ENCODE measurements around the gene SLC26A1. TPM values are rescaled to one million over a fixed set of nuclear protein-coding genes. Genes with fewer than 3 reads are reported as not detected.
A peak's percentile ranks its signal among the peaks of the same experiment; 100 is the strongest.

Gene SLC26A1
- total RNA-seq, 2 experiments from 2014 or later: not detected

DNA sequence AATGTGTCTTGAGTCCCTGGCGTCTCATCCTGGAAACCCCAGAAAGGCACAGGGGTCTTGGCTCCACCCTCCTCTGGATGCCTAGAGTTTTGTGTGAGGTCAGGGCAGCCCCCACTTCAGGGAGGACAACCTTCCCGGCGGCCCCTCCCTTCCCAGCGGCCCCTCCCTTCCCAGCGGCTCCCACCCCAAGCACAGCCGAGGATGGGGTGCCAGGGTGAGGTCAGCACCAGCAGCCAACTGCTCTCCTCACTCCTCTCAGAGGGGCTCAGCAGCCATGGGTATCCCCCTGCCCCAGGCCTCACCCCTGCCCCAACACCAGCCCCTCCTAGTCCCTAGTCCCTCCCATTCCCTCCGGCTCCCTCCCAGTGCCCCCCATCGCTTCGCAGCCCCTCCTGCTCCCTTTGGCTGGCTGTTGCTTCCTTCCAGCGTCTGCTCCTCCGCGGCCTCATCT is 37.2 kb downstream of the SLC26A1 start:
- Mint-ChIP-seq H3K9me3 (no peaks in the 10 kb centered on the region), H3K4me1 (ENCODE audit: low read depth) (no peaks in the 10 kb centered on the region), H3K27me3 (no peaks in the 10 kb centered on the region), H3K4me3 (no peak overlapping the region), H3K36me3 (ENCODE audit: low read depth) (peaks cover 31% of the 10 kb centered on the region), H3K27ac (no peak overlapping the region)
- ATAC-seq (ENCODE audit: poor library complexity) (no peak), DNase-seq (peak in 1 of 14 experiments; percentile 6)
- ChIA-PET POLR2A (no interaction called here), CTCF (no interaction called here)
- TF ChIP-seq, protein P1, sequence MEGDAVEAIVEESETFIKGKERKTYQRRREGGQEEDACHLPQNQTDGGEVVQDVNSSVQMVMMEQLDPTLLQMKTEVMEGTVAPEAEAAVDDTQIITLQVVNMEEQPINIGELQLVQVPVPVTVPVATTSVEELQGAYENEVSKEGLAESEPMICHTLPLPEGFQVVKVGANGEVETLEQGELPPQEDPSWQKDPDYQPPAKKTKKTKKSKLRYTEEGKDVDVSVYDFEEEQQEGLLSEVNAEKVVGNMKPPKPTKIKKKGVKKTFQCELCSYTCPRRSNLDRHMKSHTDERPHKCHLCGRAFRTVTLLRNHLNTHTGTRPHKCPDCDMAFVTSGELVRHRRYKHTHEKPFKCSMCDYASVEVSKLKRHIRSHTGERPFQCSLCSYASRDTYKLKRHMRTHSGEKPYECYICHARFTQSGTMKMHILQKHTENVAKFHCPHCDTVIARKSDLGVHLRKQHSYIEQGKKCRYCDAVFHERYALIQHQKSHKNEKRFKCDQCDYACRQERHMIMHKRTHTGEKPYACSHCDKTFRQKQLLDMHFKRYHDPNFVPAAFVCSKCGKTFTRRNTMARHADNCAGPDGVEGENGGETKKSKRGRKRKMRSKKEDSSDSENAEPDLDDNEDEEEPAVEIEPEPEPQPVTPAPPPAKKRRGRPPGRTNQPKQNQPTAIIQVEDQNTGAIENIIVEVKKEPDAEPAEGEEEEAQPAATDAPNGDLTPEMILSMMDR (IDR thresholded peaks at IDR 0.05): no peak
- Histone ChIP-seq H3K9me3 (ENCODE audit: control insufficient read depth in 1 of 2, insufficient read depth in 1 of 2, low read length in 2 of 2) (peaks cover 0 to 6% of the 10 kb centered on the region in 2 experiments), H3K36me3 (ENCODE audit: insufficient read depth, low read length) (peaks cover 5% of the 10 kb centered on the region), H3K27ac (ENCODE audit: low read depth in 1 of 2, low read length in 2 of 2) (no peak overlapping the region), H3K4me3 (ENCODE audit: low read length) (no peak overlapping the region), H3K4me1 (ENCODE audit: insufficient read depth, low read length) (no peaks in the 10 kb centered on the region), H3K27me3 (ENCODE audit: control insufficient read depth in 1 of 2, insufficient read depth in 2 of 2, low read length in 2 of 2) (no peaks in the 10 kb centered on the region)
- intact Hi-C loops (cut with DNase I, micrococcal nuclease): no loop called here

DNA sequence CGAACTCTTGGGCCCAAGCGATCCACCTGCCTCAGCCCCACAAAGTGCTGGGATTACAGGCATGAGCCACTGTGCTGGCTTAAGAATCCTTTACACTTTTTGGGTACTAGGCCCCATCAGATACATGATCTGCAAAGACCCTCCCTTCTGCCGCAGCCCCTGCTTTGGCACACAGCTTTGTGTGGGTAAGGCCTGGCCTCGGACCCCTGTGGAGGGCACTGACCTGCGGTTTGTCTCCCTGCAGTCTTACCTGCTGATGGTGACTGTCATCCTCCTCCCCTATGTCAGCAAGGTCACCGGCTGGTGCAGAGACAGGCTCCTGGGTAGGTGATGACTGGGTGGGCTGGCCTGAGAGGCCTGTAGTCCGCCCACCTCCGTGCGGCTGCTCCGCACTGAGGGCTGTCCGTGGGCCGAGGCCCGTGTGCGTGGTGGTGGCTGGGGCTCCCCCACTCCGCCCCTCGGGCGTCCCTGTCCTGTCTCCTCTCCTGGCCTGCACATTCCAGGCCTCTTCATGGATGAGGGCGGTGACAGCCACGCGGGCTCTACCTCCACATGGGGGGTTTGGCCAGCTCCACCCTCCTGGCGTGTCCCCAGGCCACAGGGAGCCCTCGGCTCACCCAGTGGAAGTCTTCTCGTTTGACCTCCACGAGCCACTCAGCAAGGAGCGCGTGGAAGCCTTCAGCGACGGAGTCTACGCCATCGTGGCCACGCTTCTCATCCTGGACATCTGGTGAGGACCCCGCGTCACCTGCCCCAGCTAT is 37.9 kb downstream of the SLC26A1 start:
- intact Hi-C loops (cut with DNase I, micrococcal nuclease): no loop called here
- ATAC-seq (ENCODE audit: poor library complexity) (no peak), DNase-seq (peak in 1 of 14 experiments; percentile 11)
- no peaks in the 10 kb centered on the region for H3K9me3 Mint-ChIP-seq
- H3K9me3 ChIP-seq (ENCODE audit: control insufficient read depth in 1 of 2, insufficient read depth in 1 of 2, low read length in 2 of 2): peaks cover 0 to 6% of the 10 kb centered on the region in 2 experiments
- no peak overlapping the region for H3K4me3 ChIP-seq (ENCODE audit: low read length)
- TF ChIP-seq, protein P1 (IDR thresholded peaks at IDR 0.05): no peak
- no peaks in the 10 kb centered on the region for H3K4me1 ChIP-seq (ENCODE audit: insufficient read depth, low read length)
- H3K27ac Mint-ChIP-seq: no peak overlapping the region
- peaks cover 31% of the 10 kb centered on the region for H3K36me3 Mint-ChIP-seq (ENCODE audit: low read depth)
- peaks cover 5% of the 10 kb centered on the region for H3K36me3 ChIP-seq (ENCODE audit: insufficient read depth, low read length)
- ChIA-PET POLR2A (no interaction called here), CTCF (no interaction called here)
- H3K27me3 Mint-ChIP-seq: no peaks in the 10 kb centered on the region
- no peaks in the 10 kb centered on the region for H3K4me1 Mint-ChIP-seq (ENCODE audit: low read depth)
- no peak overlapping the region for H3K27ac ChIP-seq (ENCODE audit: low read depth in 1 of 2, low read length in 2 of 2)
- H3K4me3 Mint-ChIP-seq: no peak overlapping the region
- H3K27me3 ChIP-seq (ENCODE audit: control insufficient read depth in 1 of 2, insufficient read depth in 2 of 2, low read length in 2 of 2): no peaks in the 10 kb centered on the region

DNA sequence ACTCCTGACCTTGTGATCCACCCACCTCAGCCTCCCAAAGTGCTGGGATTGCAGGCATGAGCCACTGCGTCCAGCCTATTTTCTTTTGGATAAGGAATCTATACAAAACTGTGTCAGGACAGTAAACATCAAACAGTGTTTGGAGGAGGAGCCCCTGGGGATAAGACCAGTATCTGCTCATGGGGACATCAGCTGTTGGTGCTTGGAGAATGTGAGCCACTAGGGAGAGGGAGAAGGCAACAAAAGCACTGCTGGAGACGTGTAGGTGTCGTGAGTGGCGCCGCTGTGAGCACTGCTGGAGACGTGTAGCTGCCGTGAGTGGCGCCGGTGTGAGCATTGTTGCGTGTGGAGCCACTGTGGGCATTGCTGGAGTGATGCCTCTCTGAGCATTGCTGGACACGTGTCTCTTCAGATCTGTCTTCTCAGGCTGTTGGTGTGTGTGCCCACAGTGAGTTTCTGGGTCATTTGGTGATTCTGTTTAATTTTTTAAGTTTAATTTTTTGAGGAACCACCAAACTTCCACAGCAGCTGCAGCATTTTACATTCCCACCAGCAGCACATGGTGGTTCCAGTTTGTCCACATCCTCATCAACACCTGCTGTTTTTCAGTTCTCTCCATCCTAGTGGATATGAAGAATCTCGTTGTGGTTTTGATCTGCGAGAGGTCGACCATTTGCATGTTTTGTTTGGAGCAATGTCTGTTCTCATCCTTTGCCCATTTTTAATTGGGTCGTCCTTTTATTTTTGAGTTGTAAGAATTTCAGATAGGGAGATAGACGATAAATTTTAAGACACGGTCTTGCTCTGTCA is 38.8 kb downstream of the SLC26A1 start:
- DNase-seq (peak in 1 of 14 experiments; percentile 4), ATAC-seq (ENCODE audit: poor library complexity) (no peak)
- intact Hi-C loops (cut with DNase I, micrococcal nuclease): no loop called here
- H3K4me1 ChIP-seq (ENCODE audit: insufficient read depth, low read length): no peaks in the 10 kb centered on the region
- peak overlapping the region; percentile 49 for H3K27ac Mint-ChIP-seq
- no peaks in the 10 kb centered on the region for H3K27me3 Mint-ChIP-seq
- H3K36me3 Mint-ChIP-seq (ENCODE audit: low read depth): peaks cover 29% of the 10 kb centered on the region
- no peaks in the 10 kb centered on the region for H3K4me1 Mint-ChIP-seq (ENCODE audit: low read depth)
- H3K27me3 ChIP-seq (ENCODE audit: control insufficient read depth in 1 of 2, insufficient read depth in 2 of 2, low read length in 2 of 2): no peaks in the 10 kb centered on the region
- peaks cover 5% of the 10 kb centered on the region for H3K36me3 ChIP-seq (ENCODE audit: insufficient read depth, low read length)
- H3K27ac ChIP-seq (ENCODE audit: low read depth in 1 of 2, low read length in 2 of 2): no peak overlapping the region
- CTCF ChIA-PET: no interaction called here
- peaks cover 0 to 6% of the 10 kb centered on the region in 2 experiments for H3K9me3 ChIP-seq (ENCODE audit: control insufficient read depth in 1 of 2, insufficient read depth in 1 of 2, low read length in 2 of 2)
- TF ChIP-seq, protein P1 (IDR thresholded peaks at IDR 0.05): no peak
- no peak overlapping the region for H3K4me3 Mint-ChIP-seq
- no peak overlapping the region for H3K4me3 ChIP-seq (ENCODE audit: low read length)
- no peaks in the 10 kb centered on the region for H3K9me3 Mint-ChIP-seq
- POLR2A ChIA-PET: no interaction called here

Data from CD4-positive, alpha-beta T cell (primary cell).